IMR-90 (cell line): ENCODE measurements around the gene ADIG. TPM values are rescaled to one million over a fixed set of nuclear protein-coding genes. Genes with fewer than 3 reads are reported as not detected.

Source experiments
- ATAC-seq: fragments of 200-7000 bp; cut with Tn5 transposase; 2 replicates; pipeline ENCODE4 v1.9.1; 2020; ENCODE audit warnings: low read depth, mild to moderate bottlenecking, moderate library complexity
- BruUV-seq: library from RNA; stranded (reverse); fragments of 400-500 nt; replicated peaks from 2 replicates; lab custom pipeline; 2021; lab: Mats Ljungman, UMichigan
- CTCF ChIA-PET: fragments of 300-600 bp; formaldehyde crosslinking; extraction: SDS; loops from one replicate; lab custom pipeline; 2021; ENCODE audit warnings: antibody characterized with exemption; lab: Yijun Ruan, JAX
- POLR2A ChIA-PET: fragments of 300-600 bp; sonication (Branson Sonifier 250); formaldehyde crosslinking; loops from one replicate; lab custom pipeline; 2022; ENCODE audit warnings: antibody characterized with exemption; ENCODE audit not compliant: unreplicated experiment; lab: Charles Lee
- DNase-seq: peaks from one replicate; pipeline ENCODE4 v3.0.0; 2013
- H2AFZ ChIP-seq: replicated peaks from 2 replicates; pipeline ENCODE3; 2013; ENCODE audit warnings: low read length, mild to moderate bottlenecking; ENCODE audit not compliant: poor library complexity
- H2AK5ac ChIP-seq: 2 replicates; pipeline ENCODE4 v1.6.1; 2013; ENCODE audit warnings: low read depth, low read length, inconsistent platforms
- H2AK9ac ChIP-seq: replicated peaks from 2 replicates; pipeline ENCODE3; 2013; ENCODE audit warnings: mild to moderate bottlenecking, low read depth, low read length, moderate library complexity; ENCODE audit not compliant: poor library complexity
- H2BK120ac ChIP-seq: 2 replicates; pipeline ENCODE4 v1.6.1; 2013; ENCODE audit warnings: low read depth, low read length, inconsistent platforms
- H2BK15ac ChIP-seq: 3 replicates; pipeline ENCODE4 v1.6.1; 2013; ENCODE audit warnings: low read depth, low read length, inconsistent platforms
- H2BK20ac ChIP-seq: 2 replicates; pipeline ENCODE4 v1.6.1; 2013; ENCODE audit warnings: low read depth, mild to moderate bottlenecking, inconsistent platforms, low read length, moderate library complexity
- H2BK5ac ChIP-seq: 2 replicates; pipeline ENCODE4 v1.6.1; 2013; ENCODE audit warnings: mild to moderate bottlenecking, low read depth, low read length, inconsistent platforms; ENCODE audit not compliant: poor library complexity, severe bottlenecking
- H3K14ac ChIP-seq: replicated peaks from 2 replicates; pipeline ENCODE4 v1.6.1; 2013; ENCODE audit warnings: low read depth, low read length, inconsistent platforms
- H3K18ac ChIP-seq: 2 replicates; pipeline ENCODE4 v1.6.1; 2013; ENCODE audit warnings: low read depth, low read length, control low read depth
- H3K23ac ChIP-seq: 2 replicates; pipeline ENCODE4 v1.6.1; 2013; ENCODE audit warnings: low read depth, low read length, inconsistent platforms
- H3K27ac ChIP-seq: 2 replicates; pipeline ENCODE4 v1.5.1; 2013; ENCODE audit warnings: mild to moderate bottlenecking, control low read depth, low read length; ENCODE audit not compliant: insufficient read depth
- H3K27me3 ChIP-seq: 2 replicates; pipeline ENCODE4 v1.6.1; 2013; ENCODE audit warnings: low read length; ENCODE audit not compliant: control insufficient read depth, insufficient read depth
- H3K36me3 ChIP-seq: 2 replicates; pipeline ENCODE4 v1.6.1; 2013; ENCODE audit warnings: low read length, mixed read lengths; ENCODE audit not compliant: control insufficient read depth, insufficient read depth
- H3K4ac ChIP-seq: 2 replicates; pipeline ENCODE4 v1.6.1; 2013; ENCODE audit warnings: low read depth, low read length, inconsistent platforms
- H3K4me1 ChIP-seq: 2 replicates; pipeline ENCODE4 v1.6.1; 2013; ENCODE audit warnings: low read length, mixed read lengths; ENCODE audit not compliant: control insufficient read depth, insufficient read depth
- H3K4me2 ChIP-seq: 2 replicates; pipeline ENCODE4 v1.6.1; 2013; ENCODE audit warnings: low read depth, mild to moderate bottlenecking, control low read depth, low read length, moderate library complexity
- H3K4me3 ChIP-seq: 2 replicates; pipeline ENCODE4 v1.5.1; 2013; ENCODE audit warnings: low read depth, mild to moderate bottlenecking, control low read depth, low read length, moderate library complexity; ENCODE audit not compliant: insufficient read depth
- H3K56ac ChIP-seq: 2 replicates; pipeline ENCODE4 v1.6.1; 2013; ENCODE audit warnings: low read length, inconsistent platforms; ENCODE audit not compliant: insufficient read depth; ENCODE audit errors: extremely low read depth
- H3K79me1 ChIP-seq, 2 experiments: 2 replicates each; pipeline ENCODE4 v1.6.1; 2013; ENCODE audit warnings: low read length in 2 of 2, inconsistent platforms in 1 of 2, low read depth in 1 of 2
- H3K9ac ChIP-seq: 2 replicates; pipeline ENCODE4 v1.6.1; 2013; ENCODE audit warnings: low read depth, low read length, control low read depth
- H3K9me1 ChIP-seq: 2 replicates; pipeline ENCODE4 v1.6.1; 2013; ENCODE audit warnings: low read length, inconsistent platforms; ENCODE audit not compliant: insufficient read depth
- H3K9me3 ChIP-seq: 2 replicates; pipeline ENCODE4 v1.6.1; 2013; ENCODE audit warnings: low read length; ENCODE audit not compliant: control insufficient read depth, insufficient read depth
- H4K20me1 ChIP-seq: 2 replicates; pipeline ENCODE4 v1.6.1; 2013; ENCODE audit warnings: low read length, inconsistent platforms; ENCODE audit not compliant: insufficient read depth
- H4K5ac ChIP-seq: 2 replicates; pipeline ENCODE4 v1.6.1; 2013; ENCODE audit warnings: mild to moderate bottlenecking, low read depth, low read length, control low read depth
- H4K8ac ChIP-seq, 2 experiments: 2 replicates each; pipeline ENCODE4 v1.6.1; 2013; ENCODE audit warnings: low read depth in 2 of 2, low read length in 2 of 2, control low read depth in 1 of 2, inconsistent platforms in 1 of 2
- H4K91ac ChIP-seq: 2 replicates; pipeline ENCODE4 v1.6.1; 2013; ENCODE audit warnings: low read depth, low read length, inconsistent platforms; ENCODE audit not compliant: insufficient read depth
- BHLHE40 ChIP-seq: fragments of 150-350 bp; IDR thresholded peaks from 2 replicates; pipeline ENCODE4 v1.6.1; 2016; ENCODE audit warnings: mild to moderate bottlenecking, low read depth, low read length
- NFE2L2 ChIP-seq: fragments of 150-350 bp; IDR thresholded peaks from 2 replicates; pipeline ENCODE4 v1.6.1; 2016; ENCODE audit warnings: low read depth, mild to moderate bottlenecking, low read length
- RCOR1 ChIP-seq: IDR thresholded peaks from 2 replicates; pipeline ENCODE4 v1.6.1; 2012; ENCODE audit warnings: mild to moderate bottlenecking, low read length, improper control_type of control experiment; ENCODE audit not compliant: insufficient replicate concordance
- WGBS, 2 experiments: methylation state at CpG; one replicate each; pipeline versions ENCODE4 v1.1.5 to v1.1.7; 2013; ENCODE audit warnings: missing lambda C conversion rate in 2 of 2; ENCODE audit not compliant: insufficient read length in 1 of 2; ENCODE audit errors: extremely low coverage in 2 of 2; 5-methylcytosine and 5-hydroxymethylcytosine counted together
- dilution Hi-C: fragments of 300-500 bp; cut with HindIII; formaldehyde crosslinking; loops from one replicate; pipeline ENCODE4 v1.14.3; 2018; ENCODE audit warnings: low sequenced_read_pairs; ENCODE audit not compliant: unreplicated experiment
- in situ Hi-C: fragments of 300-500 bp; cut with MboI; formaldehyde crosslinking; loops from 3 replicates; pipeline ENCODE4 v1.14.3; 2019; ENCODE audit warnings: low sequenced_read_pairs, inconsistent platforms, mixed read lengths
- intact Hi-C: fragments of 100-400 bp; cut with micrococcal nuclease; formaldehyde crosslinking; loops from 2 replicates; pipeline ENCODE4 v1.10.0; 2022
- polyA plus RNA-seq, 3 experiments: library from polyadenylated mRNA; depleted of rRNA; stranded (reverse); fragments of >200 nt; gene quantifications; 2 replicates each; pipeline ENCODE4 v1.2.3, GENCODE V29; 2012; ENCODE audit warnings: low replicate concordance in 1 of 3
- total RNA-seq: library from RNA; depleted of rRNA; stranded (reverse); fragments of >200 nt; gene quantifications from 2 replicates; pipeline ENCODE4 v1.2.3, GENCODE V29; 2012

The ADIG gene
- total and polyA plus RNA-seq, 2 of the 4 experiments (the other 2 are of a cell fraction), result not detected

GRCh38 chr20:38620441-38620840 is 39.4 kb downstream of the ADIG start:
- H3K27me3 ChIP-seq, result peaks cover 25% of the 10 kb centered on the region
- no peak overlapping the region for H2BK120ac ChIP-seq
- no peak overlapping the region for H2AK5ac ChIP-seq
- H3K56ac ChIP-seq, result no peak overlapping the region
- ChIA-PET POLR2A (interaction anchor here (0.6 kb wide), 1 partner anchor 10 kb away, joined by 3 read pairs; no protein-coding TSS in a partner anchor), CTCF (no interaction called here)
- ATAC-seq (no peak), DNase-seq (no peak)
- BruUV-seq, result no TSS peak
- H3K9ac ChIP-seq, result no peak overlapping the region
- H3K36me3 ChIP-seq, result no peaks in the 10 kb centered on the region
- in situ Hi-C loops, result no loop called here
- no peak overlapping the region for H3K18ac ChIP-seq
- no peak overlapping the region for H3K4ac ChIP-seq
- no peak overlapping the region for H4K5ac ChIP-seq
- no peak overlapping the region for H3K14ac ChIP-seq
- no peak overlapping the region for H2BK5ac ChIP-seq
- dilution Hi-C loops, result no loop called here
- 33% methylated on average over 1 of the region's 9 CpGs; no CpG with 5 or more reads in 1 of the 2 experiments for WGBS, 2 experiments
- no peak overlapping the region for H3K4me2 ChIP-seq
- H2BK15ac ChIP-seq, result no peak overlapping the region
- no peak overlapping the region for H2AK9ac ChIP-seq
- intact Hi-C loops, result no loop called here
- no peak overlapping the region for H2AFZ ChIP-seq
- H3K9me1 ChIP-seq, result no peaks in the 10 kb centered on the region
- no peak overlapping the region for H3K23ac ChIP-seq
- no peaks in the 10 kb centered on the region for H3K9me3 ChIP-seq
- no peaks in the 10 kb centered on the region for H3K79me1 ChIP-seq
- H2BK20ac ChIP-seq, result no peak overlapping the region
- TF ChIP-seq NFE2L2 (no peak), RCOR1 (no peak), BHLHE40 (no peak)
- H3K27ac ChIP-seq, result no peak overlapping the region
- H4K91ac ChIP-seq, result no peak overlapping the region
- H3K4me1 ChIP-seq, result no peaks in the 10 kb centered on the region
- H4K20me1 ChIP-seq, result no peaks in the 10 kb centered on the region
- no peak overlapping the region for H3K4me3 ChIP-seq
- H4K8ac ChIP-seq, result no peak overlapping the region
